Activated CD8-positive, alpha-beta memory T cell treated with anti-CD3 and anti-CD28 coated beads, Interleukin-2, amount 50 U/mL, for 24 hours (primary cell): ENCODE results near the gene GATA5.

ENCODE experiments used
- DNase-seq: peaks from one replicate; pipeline ENCODE4 v3.0.0-alpha.2; 2020; ENCODE audit errors: extremely low read depth

Gene GATA5

DNA sequence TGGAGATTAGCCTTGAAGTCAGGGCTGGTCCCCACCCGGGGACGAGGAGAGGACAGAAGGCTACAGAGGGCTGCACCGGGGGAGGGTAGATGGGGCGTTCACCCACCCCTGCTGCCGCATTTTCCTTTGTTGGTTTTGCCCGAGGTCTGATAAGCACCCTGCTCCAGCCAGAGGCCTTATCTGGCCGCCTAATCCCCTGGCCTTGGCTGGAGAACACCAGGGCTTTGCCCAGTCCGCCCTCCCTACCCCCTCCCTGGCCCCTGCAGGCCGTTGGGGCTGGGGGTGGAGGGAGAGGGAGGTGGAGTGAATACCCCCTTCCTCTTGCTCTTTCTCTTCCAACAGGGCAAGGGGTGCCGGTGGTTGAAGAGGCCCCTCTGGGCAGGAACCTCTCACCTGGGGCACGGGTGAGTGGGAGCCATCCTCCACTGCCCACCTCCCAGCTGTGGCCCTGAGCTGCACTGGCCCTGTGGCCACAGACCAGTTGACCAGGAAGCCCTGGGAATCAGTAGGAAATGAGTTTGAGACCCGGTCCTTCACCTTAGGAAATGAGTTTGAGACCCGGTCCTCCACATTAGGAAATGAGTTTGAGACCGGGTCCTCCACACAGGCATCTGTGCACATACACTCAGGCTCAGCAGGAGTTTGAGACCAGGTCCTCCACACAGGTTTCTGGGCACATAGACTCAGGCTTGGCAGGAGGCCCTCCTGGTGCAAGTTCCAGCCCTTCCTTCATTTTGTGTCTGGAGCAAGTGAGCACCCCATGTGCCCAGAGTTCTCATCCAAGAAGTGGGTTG, 12.0 kb upstream of the GATA5 start:
- no peak for DNase-seq

DNA sequence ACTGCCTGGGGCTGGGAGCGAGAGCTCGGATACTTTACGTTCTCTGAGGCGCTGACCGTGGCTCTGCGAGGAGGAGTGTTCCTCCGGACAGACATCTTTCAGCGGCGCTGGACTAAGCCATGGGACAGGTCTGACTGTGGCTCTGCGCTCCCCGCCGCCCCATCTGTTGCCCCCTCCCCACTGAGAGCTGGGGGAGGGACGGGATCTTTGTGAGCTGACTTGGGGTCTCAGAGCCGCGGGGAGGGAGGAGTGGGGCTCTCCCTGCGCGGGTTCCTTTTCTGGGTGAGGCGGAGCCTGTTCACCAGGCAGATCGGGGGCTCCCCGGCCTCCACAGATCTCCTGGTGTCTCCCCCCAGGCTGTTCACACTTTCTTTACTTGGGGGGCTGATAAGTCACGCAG, 11.3 kb upstream of the GATA5 start:
- DNase-seq: no peak

- no peak for DNase-seq
These were observed 10.7 kb upstream of the GATA5 start for GRCh38 chr20:62486484-62486883.

DNA sequence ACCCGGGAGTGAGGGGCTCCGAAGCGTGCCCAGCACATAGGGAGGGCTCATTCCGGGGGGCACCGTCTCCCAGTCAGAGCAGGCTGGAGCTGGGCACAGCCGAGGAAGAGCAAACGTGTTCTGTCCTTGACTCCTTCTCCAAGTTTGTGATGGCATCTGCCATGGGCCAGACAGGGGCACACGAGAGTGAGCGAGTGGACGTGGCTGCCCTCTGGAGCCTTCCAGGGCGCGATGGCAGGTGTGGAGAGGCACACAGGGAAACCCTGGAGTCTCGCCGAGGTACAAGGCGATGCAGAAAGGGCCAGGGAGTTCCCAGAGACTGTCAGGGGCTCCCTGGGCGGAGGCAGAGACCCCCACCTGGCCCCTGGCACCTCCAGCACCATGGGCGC, 9.9 kb upstream of the GATA5 start:
- DNase-seq: no peak

- no peak for DNase-seq
These were observed 9.4 kb upstream of the GATA5 start for GRCh38 chr20:62485062-62485700.

DNA sequence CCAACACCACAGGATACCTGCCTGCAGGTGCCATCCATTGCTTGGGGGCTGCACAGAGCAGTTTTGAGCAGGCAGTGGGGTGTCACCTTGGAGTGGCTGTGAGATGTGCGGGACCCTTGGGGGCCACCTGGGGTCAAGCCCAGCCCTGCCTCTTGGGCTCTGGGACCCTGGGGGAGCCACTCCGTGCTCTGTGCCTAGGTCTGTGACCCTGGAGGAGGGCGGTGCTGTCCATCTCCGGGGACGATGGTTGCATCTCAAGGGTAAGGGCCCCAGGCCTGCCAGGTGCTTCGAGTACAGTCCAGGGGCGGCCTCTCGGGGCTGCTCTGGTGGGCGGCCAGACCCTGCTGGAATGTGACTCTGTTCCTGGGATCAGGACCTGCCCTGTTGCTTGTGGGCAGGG, 8.7 kb upstream of the GATA5 start:
- DNase-seq: no peak

DNA sequence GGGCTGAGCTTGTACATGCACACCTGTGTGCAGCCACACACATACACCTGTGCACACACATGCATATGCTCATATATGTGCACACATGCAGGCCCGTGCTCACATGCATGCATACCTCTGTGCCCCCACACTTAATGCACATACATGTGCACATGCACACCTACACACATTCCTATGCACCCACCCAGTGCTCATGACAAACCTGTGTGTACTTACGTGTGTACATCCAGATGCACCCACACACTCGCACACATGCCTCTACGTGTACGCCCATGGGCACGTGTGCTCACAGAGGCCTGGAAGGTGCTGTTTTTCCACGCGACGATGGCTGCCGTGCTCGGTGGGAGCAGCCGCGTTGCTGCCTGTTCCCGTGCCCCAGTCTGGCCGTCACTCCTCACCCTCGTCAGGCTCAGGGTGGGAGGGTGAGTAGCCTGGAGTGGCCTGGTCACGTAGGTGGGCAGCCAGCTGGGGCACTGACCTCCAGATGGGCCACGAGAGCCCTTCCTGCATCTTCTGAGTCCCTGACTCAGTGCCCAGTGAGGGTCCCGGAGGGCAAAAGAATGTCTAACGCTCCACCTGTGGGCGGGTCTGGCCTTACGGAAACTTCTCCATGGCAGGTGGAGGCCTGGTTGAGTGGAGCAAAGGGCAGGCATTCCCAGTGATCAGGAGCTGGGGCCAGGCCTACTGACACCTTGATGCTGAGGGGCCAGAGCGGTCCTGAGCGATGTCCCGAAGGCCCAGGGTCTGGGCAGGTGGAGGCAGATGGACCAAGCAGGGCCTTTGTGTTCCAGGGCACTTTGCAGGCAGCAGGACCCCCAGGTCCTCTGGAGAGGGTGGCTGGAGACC, 8.0 kb upstream of the GATA5 start:
- no peak for DNase-seq

DNA sequence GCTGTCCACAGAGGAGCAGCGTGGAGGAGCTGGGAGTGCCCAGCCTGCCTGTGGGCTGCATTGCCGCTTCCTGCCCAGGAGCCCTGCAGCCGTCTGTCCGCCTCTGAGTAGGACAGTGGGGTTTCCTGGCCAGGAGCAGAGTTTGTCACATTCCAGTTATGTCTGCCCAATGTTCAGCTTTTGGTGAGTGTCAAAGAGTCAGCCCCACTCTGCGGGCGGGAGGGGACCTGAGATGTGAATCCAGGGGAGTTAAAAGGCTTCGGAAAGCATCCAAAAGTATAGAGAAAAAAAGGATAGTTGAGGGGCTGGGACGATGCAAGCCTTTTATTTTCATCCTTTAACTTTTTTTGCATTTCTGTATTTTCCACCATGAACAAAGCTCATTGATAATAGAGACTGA, 7.2 kb upstream of the GATA5 start:
- DNase-seq: no peak

GRCh38 chr20:62482146-62482809, 6.5 kb upstream of the GATA5 start:
- DNase-seq: no peak

DNA sequence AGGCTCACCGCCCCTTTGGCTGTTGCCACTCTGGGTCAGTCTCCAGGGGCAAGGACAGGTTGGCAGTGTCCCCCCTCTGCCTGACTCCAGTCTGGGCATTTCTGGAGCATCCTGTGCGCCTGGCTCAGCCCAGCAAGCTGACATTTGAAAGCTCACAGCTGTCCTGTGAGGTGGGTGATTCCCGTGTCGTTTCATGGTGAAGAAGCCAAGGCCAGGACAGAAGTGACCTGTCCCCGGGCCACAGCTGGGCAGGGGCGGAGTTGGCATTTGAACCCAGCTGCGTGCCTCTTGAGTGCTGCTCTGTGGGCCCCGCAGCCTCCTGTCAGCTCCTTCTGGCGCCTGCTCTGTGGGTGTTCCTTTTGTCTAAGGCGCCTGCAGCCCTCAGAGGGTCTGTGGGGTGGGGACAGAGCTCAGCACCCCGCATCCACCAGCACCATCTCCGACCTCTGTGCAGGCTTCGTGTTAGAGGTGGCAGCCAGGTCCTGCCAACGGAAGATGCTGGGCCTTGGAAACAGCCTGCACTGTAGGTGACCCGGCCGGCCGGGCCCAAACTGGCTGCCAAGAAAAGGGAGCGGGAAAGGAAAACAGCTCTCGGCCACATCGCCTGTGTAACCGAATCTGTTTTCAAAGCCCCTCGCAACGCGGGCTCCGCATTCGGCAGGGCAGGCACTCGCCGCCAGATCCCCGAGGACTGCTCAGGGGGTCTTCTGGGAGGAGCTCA, 5.8 kb upstream of the GATA5 start:
- no peak for DNase-seq

- no peak for DNase-seq
These were observed 4.5 kb upstream of the GATA5 start for GRCh38 chr20:62480318-62480717.

DNA sequence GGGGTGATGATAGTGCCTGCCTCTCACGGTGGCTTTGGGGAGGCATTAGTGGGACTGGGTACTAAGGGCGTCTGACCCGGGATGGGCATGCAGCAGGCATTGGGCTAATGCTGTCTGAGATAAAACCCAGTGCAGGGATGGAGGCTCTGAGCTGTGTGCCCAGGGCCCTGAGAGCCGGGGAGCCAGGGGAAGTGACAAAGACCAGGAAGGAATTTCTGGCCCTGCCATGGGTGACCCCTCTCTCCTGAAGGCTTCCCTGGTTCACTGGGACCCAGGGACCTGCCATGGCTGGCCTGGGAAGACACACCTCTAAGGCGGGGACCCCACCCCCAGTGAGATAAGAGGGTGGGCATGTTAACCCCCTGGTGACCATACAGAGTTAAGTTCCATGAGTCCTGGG, 3.9 kb upstream of the GATA5 start:
- DNase-seq: no peak

DNA sequence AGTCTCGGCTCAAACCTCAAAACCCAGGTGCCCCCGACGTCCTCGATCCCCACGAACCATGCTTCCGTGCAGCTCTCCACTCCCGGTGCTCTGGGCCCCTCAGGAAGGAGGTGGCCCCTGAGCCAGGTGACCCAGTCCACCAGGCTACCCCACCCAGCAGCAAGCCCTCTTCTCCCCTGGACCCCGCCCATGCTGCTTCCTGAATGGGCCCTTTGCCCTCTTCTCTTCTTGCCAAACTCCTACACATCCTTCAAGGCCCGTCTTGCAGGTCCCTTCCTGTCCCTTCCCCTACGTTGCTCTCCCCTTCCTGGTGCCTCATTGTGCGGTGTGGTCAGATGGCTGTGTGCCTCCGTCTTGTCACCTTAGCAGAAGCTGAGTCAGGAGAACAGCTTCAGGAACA, 3.4 kb upstream of the GATA5 start:
- DNase-seq: no peak

GRCh38 chr20:62477669-62478455, 2.1 kb upstream of the GATA5 start:
- DNase-seq: no peak

- no peak for DNase-seq
These were observed 452 bp upstream of the GATA5 start for GRCh38 chr20:62476056-62476838.

GRCh38 chr20:62475027-62475771, 596 bp downstream of the GATA5 start:
- DNase-seq: no peak

DNA sequence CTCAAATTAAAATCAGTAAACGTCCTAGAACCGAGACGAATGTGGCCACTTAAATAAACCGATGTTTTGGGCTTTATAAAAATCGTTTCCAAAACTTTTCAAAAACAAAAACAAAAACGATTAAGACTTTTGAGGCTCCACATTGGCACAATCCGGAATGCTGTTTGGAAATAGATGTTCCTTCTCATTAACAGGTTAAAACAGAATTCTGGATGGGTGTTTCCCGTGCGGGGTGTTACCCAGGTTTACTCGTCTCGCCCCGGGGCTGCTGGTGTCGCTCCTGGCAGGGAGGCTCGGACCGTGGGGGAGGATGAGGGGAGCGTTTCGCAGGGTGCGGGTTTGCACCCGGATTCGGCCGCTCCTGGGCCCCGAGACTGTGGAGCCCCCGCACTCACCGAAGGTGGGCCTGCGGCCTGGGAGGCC, 1.2 kb downstream of the GATA5 start:
- no peak for DNase-seq

GRCh38 chr20:62473717-62474603, 1.8 kb downstream of the GATA5 start:
- DNase-seq: no peak
